GM21447 (cell line): ENCODE results near the gene ARHGDIG.
"Not testable (repeated sequence)": the region's sequence is repeated elsewhere in the genome, so short reads cannot be mapped to it uniquely, and the experiment has no call there.

Experiments used
- ATAC-seq: cut with Tn5 transposase; IDR thresholded peaks from one replicate; pipeline ENCODE4 v1.9.1; 2021; ENCODE audit not compliant: unreplicated experiment

Gene ARHGDIG

DNA sequence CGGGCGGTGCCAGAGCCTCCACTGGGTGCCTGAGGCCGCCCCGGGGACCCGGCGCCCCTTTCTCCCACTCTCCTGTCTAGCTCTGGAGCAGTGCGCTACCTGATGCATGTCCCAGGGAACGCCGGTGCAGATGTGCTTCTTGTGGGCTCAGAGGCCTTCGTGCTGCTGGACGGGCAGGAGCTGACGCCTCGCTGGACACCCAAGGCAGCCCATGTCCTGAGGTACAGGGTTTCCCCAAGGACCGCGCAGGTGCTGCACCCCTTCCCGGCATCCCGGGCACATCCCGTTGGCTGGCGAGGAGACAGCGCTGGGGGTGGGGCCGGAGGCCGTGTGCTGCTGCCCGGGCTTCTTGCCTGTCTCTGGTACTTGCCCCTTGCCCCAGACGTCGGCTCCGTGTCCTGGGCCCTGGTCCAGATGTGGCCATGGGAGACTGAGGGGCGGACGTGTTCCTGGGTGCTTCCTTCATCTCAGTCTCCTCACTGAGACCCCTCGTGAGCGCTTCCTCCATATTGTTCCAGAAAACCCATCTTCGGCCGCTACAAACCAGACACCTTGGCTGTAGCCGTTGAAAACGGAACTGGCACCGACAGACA, 17.1 kb upstream of the ARHGDIG start:
- no peak for ATAC-seq

DNA sequence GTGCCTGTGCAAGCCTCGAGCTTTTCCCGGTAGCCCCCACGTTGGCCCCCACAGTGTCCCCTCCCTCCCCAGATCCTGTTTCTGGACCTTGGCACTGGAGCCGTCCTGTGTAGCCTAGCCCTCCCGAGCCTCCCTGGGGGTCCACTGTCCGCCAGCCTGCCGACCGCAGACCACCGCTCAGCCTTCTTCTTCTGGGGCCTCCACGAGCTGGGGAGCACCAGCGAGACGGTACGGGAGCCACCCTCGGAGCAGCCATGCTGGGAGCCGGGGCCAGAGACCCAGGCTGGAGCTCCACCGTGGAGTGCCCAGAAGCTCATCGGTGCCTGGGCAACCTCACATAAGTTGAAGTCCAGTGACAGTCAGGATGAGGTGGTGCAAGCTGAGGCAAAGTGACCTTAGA, 16.4 kb upstream of the ARHGDIG start:
- ATAC-seq = no peak

DNA sequence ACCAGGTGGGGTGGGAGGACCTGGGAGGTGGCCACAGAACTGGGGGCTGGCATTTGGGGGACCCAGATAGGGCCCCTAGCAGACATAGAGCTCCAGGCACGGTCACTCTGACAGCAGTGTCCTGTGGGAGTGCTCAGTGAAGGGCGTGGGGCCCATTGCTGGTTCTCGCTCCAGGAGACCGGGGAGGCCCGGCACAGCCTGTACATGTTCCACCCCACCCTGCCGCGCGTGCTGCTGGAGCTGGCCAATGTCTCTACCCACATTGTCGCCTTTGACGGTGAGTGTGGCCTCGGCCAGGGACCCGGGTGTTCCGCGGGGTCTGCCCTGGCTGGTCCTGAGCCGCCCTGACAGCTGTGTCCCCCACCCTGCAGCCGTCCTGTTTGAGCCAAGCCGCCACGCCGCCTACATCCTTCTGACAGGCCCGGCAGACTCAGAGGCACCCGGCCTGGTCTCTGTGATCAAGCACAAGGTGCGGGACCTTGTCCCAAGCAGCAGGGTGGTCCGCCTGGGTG, 15.9 kb upstream of the ARHGDIG start:
- ATAC-seq = no peak

DNA sequence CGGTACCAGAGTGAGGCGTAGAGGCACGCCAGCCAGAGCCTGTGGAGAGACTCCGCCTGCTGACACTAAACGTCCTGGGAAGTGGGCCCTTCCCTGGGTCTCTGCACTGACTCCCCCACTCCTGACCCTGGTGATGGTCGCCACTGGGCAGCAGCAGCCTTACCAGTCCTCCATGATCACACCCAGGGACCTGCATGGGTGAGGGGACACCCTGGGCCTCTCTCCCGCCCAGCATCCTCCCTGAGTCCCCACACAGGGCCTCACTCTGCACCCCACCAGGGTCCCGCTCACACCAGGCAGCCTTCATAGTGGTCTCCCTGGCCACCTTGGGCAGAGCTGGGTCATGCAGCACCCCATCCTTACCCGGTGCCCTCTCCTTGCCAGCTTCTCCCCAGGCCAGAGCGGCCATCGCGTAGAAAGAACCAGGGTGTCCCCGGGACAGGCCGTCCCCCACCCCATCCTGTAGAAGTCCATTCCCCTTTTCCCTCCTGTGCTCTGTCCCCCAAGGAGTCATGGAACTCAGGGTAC, 15.3 kb upstream of the ARHGDIG start:
- no peak for ATAC-seq

DNA sequence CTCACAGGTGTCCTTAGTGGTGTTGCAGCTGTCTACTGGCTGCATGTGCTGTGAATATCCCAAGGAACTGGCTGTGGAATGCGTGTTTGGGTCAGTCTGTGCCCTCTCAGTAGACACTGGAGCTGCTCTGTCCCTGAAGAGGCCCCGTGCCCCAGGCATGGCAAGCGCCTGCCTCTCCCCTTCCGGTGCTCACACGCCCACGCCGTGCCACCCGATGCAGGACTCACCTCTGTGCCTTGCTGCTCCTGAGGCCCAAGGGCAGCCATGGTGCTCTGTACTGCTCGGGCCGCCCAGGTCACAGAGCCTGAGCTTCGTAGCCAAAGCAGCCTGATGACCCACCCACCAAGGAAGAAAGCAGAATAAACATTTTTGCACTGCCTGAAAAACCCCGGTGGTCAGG, 14.7 kb upstream of the ARHGDIG start:
- ATAC-seq = no peak

DNA sequence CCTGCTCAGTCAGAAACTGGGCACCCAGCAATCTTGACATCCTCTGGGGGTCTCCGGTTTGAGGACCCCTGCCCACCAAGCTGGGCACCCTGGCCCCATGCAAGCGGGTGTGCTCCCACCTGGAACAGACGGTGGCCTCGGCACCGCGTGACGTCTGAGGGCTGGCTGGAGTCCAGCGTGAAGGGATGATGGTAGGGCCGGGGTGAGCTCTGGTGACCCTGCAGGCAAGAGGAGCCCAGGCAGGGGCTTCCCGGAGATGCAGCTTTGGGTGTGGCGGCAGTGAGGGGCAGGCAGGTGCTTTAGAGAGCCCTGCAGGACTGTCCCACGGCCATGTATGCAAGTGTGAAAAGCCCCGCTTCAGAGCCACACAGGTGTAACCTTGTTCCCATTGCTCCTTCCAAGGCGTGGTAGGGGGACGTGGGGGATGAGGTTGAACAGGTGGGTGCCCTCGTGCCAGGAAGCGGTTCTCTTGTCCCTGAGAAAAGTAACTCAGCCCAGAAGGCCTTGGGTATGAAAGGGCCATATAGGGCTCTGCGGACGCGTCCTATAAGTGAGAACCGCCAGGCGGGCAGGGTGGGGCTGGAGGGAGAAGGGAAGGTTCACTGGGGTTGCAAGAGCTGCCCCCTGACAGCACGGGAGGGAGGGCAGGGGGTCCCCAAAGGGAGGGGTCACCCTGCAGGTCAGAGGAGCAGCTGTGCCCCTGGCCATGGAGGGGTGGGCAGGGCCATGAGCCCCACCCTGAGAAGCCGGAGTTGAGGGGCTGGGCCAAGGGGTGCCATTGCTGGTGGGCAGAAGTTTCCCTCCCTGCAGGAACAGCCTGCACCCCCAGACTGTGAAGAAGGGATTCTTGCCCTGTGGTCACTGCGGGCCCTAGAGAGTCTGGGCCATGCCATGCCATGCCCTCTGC, 13.9 kb upstream of the ARHGDIG start:
- no peak for ATAC-seq

DNA sequence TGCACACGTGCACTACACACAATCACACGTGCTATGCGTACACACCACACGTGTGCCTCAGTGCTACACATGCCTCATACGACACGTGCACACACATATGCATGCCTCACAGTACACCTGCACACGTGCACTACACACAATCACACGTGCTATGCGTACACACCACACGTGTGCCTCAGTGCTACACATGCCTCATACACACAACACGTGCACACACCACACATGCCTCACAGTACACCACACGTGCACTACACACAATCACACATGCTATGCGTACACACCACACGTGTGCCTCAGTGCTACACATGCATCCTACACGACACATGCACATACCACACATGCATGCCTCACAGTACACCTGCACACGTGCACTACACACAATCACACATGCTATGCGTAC, 12.8 kb upstream of the ARHGDIG start:
- ATAC-seq = not testable (repeated sequence)

DNA sequence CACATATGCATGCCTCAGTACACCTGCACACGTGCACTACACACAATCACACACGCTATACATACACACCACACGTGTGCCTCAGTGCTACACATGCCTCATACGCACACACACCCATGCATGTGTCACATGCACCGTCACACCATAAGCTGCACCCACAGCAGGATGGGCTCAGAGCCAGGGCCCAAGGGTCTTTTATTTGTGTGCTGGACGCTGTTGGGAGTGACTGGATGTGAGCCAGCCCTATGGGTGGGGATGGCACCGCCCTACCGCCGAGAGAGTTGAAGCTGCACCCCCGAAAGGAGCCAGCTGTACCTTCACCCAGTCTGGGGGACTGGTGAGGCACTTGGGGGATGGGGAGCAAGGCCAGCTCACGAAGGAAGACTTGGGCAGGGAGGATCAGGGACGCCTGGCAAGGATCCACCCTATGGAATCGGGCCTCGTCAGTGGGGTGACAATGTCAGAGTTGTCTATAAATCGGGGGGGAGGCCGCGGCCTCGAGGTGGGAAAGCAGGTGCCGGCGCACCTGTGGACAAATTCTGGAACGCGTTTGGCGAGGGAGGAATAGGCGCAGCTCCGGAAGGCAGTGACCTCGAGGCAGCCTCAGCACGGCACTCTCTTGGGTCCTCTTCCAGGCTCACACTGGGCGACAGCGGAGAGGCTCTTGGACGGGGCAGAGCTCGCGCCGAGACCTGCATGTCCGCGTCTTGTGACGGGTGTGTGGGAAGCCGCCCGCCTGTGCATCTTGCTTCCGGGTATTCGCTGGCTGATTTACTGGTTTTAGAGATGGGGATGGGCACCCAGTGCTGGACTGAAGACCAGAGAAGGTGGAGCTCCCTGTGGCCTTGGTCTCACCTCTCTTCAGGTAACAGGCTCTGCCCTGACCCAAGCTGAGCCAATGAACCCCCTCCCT, 12.0 kb upstream of the ARHGDIG start:
- ATAC-seq = no peak

DNA sequence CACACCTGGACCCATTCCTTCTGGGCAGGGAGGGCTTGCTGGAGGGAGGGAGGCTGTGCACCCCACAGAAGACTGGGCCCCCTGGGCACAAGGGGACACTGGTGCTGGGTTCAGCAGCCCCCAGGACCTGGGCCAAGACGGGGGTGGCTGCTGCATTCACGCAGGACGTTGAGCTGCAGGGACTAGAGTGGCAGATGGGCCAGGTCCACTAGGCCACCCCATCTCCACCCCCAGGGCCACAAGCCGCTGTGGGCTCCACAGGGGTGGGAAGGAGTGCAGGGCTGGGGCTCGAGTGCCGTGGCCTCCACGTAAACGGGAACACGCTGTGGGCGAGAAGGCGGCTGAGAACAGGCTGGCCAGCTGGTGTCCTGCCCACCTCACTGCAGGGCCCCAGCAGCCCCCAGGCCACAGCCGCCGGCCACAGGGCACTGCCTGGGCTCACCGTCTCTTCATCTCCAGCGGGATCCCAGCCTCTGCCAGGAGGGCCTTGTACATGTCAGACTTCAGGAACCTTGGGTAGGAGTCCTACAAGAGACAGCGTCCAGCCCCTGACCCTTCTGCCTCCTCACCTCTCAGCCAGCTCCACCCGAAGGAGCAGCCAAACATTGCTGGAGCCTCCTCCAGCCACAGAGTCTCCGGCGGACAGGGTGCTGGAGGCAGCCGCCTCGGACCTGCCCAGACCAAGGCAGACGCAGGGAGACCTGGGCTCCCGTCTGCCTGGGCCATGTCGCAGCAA, 11.2 kb upstream of the ARHGDIG start:
- ATAC-seq = no peak

DNA sequence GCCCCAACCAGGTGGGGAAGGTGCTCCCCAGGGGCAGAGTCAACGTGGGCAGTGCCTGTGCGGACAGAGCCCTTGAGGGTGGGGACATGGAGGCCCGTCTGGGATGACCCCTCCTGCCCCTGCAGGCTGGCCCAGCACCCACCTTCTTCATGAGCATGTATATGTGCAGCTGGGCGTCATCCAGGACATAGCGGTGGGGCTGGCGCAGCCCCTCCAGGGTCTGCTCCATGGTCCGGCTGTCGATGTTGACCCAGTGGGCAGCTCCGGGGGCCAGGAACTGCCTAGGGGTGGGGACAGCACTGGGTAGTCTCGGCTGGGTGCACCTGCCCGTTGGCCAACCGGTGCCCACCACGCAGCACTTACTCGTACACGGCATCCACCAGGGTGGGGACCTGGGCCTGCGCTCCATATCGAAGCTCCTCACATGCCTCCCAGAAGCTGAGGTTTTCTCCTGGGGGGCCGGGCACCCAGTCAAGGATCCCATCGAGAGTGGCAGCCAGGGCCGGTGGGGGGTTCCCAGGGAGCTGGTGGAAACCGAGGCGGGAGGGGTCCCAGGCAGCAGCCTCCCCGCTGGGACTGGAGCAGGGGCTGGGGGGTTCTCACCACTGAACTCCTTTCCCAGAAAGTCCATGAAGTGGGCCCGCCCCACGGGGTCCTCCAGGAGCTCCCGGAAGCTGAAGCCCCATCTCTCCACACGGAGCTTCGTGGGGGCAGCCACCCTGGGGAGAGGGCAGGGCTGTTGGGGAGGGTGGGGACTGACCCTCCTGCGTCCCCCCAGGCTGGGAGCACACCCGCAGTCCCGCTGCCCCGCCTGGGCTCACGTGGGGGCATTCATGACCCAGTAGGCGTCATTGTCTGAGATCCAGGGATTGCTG, 9.8 kb upstream of the ARHGDIG start:
- ATAC-seq = no peak

DNA sequence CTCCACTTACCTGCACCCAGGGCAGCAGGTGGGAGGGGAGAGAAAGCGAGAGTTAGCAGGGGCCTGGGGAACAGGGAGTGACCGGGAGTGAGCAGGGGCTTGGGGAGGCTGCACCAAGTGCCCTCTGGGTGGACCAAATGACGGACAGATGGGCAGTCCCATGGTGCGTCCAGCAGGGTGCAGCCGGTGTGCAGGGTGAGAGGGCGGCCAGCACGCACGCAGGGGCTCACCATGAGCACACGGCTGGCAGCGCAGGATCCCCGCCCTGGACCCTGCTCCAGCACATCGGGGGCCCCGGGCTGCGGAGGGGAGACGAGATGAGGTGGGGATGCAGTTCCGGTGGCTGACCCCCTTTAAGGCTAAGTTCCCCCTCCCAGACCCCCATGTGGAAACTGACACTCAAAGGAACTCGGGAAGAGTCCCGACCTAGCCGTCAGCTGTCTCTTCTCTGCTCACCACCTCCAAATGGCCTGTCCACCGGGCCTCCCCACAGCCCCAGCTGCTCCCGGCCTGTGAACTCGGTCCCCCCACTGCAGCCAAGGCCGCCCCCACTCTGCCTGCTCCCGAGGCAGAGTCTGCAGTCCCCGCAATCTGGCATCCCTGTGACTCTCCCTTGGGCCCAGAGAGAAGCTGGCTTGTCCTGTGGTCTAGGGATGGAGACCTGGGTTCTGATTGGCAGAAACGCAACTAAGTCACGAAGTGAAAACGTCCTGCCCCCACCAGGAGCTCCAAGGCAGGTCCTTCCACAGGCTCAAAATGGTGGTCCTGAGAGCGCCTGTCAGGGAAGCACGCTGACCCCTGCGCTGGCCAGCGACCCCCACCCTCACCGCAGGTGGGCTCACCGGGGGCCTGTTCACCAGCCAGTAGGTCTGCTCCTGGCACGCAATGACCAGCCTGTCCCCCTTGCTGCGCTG, 7.5 kb upstream of the ARHGDIG start:
- no peak for ATAC-seq

DNA sequence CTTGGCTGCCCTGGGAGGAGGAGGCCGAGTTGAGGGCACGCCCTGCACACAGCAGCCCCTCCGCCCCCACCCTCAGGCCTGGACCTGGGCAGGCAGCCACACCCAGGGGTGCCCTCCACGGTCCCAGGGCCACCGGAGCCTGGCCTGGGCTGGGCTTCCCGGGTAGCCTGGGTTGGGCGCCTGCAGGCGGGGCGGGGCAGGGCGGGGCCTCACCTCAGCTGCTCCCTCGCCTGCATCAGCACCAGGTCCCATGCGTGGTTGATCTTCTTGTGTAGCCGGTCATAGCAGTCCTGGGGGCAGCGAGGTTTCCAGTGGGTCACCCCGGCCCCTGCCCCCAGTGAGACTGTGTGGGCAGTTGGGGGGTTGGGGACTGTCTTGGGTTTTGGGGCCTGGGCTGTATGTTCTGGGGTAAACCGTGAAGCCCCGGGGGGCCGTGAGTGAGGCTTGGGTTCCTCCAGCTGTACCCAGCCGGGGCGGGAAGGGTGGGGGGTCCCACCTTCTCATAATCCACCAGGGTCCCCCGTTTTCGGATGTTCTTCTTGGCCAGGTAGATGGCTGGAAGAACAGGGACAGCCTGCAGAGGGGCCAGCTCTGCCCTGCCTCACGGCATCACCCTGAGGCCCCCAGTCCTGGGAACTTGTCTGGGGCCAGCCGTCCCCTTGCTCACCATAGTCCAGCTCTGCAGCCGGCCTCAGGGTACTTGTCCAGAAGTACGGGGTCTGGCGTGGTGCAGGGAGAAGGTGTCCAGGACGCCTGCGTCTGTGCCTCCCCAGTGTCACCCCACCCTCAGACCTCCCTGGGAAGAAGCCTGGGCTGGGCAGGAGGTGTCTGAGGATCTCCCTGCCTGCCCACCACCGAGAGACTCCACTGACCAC, 6.6 kb upstream of the ARHGDIG start:
- ATAC-seq = no peak

DNA sequence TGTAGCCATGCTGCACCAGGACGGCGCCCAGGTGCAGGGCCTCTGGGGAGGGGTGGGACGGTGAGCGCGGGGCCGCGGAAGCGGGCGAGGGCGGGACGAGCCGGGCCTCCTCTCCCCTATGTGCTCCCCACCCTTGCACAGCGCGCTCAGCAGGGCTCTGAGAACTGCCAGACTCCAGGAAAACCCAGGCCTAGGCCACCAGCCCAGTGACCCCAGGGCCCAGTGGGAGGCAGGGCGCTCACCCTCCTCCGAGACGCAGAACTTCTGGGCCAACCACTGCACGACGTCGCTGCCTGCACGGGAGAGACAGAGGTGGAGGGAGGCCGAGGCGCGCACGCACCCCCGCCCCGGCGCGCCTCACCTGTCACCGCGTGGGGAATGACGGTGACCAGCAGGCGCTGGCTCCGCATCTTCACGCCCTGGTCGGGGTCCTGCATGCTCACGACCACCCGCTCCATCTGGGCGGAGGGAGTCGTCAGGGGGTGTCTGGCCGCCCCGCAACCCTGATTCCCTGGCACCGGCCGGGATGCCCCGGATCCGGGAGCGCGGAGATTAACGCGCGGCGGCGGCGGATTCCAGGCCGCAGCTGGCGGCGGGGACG, 5.2 kb upstream of the ARHGDIG start:
- no peak for ATAC-seq

DNA sequence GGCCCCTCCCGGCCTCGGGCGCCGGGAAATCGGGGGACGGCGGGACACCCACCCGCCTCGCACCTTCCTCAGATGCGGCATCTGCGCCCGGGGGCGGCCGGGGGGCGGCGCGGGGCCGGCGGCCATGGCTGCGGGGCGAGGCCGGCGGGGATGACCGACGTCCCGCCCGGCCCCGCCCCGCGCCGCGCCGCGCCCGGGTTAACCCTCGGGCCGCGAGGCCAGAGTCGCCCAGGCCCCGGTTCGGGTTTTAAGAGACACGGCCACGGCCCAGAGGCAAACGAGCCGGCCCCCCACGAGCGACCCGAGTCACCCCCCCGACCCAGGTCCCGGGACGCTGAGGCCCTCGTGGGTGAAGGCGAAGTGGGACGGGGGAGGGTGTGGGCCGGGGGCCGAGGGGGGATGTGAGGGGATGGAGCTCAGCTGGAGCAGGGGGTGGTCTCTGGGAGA, 4.6 kb upstream of the ARHGDIG start, which contains the start of gene RGS11:
Gene RGS11 (minus strand): TSS at position 159 of the 447 bp plus-strand sequence. CDS start 33 bp downstream, at position 126.
- no peak for ATAC-seq

DNA sequence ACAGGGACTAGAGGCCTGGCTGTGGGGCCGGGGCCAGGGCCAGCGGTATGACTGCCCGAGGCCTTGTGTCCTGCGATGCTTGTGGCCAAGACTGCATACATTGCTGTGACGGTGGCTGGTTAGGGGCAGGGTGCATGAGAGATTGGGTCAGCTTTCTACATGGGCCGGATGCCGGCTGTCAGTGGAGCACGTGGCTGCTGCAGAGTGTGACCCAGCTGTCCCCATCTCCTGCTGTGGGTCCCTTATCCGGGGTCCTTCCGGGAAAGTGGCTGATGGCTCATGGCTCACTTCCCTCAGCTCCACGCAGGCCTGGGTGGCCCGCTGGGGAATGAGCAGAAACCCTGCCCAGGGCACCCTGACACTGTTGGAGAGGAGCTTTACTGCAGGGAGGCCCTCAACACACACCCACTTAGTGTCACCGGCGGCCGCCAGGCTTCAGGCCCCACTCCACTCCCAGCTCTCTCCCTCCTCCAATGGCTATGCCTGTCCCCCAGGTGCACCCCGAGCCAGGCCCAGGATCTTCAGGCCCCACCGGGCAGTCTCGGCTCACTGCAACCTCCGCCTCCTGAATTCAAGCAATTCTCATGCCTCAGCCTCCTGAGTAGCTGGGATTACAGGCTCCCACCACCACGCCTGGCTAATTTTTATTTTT, 3.8 kb upstream of the ARHGDIG start:
- ATAC-seq = no peak

DNA sequence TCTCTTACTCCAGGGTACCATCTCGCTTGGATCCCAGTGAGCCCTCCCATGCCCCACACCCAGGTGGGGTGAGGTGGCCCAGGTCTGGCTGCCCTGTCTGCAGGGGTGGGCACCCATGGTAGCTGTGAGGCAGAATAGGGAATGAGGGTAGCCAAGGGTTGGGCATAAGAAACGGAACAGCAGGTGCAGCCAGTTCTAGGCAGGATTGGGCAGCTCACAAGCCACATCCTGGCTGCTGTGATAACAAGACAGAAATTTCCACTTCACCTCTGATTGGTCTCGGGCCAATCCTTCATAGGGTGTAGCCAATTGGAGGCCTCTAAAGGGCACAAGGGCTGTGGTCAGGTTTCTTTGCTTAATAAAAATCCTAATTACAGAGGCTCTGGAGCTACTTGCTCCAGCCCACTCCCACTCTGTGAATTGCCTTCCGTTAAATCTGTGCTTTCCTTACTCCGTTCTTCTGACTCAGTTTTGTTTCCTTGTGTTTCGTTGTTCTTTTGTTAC, 1.5 kb upstream of the ARHGDIG start:
- no peak for ATAC-seq
